T-helper 2 cell treated with Interferon-gamma antibody and Interleukin-4, amounts not matched to agents 5 μg/mL and 100 μg/mL, for 36 hours (primary cell): Measurements from ENCODE around the gene CA12.
"Not testable (repeated sequence)": the region's sequence is repeated elsewhere in the genome, so short reads cannot be mapped to it uniquely, and the experiment has no call there.

ENCODE experiments used
- DNase-seq: peaks from one replicate; pipeline ENCODE4 v3.0.0; 2021; ENCODE audit warnings: low spot score
- H3K27ac Mint-ChIP-seq: one replicate; pipeline ENCODE4 v1.8.0; 2021; ENCODE audit warnings: mild to moderate bottlenecking, mixed read lengths
- H3K27me3 Mint-ChIP-seq: one replicate; pipeline ENCODE4 v1.8.0; 2021; ENCODE audit warnings: low read depth, mixed read lengths
- H3K36me3 Mint-ChIP-seq: one replicate; pipeline ENCODE4 v1.8.0; 2021; ENCODE audit warnings: low read depth, mixed read lengths
- H3K4me1 Mint-ChIP-seq: one replicate; pipeline ENCODE4 v1.8.0; 2021; ENCODE audit warnings: low read depth, mixed read lengths
- H3K4me3 Mint-ChIP-seq: one replicate; pipeline ENCODE4 v1.8.0; 2022; ENCODE audit warnings: mild to moderate bottlenecking, moderate library complexity, mixed read lengths
- H3K9me3 Mint-ChIP-seq: one replicate; pipeline ENCODE4 v1.8.0; 2021; ENCODE audit warnings: mixed read lengths

CA12 gene

DNA sequence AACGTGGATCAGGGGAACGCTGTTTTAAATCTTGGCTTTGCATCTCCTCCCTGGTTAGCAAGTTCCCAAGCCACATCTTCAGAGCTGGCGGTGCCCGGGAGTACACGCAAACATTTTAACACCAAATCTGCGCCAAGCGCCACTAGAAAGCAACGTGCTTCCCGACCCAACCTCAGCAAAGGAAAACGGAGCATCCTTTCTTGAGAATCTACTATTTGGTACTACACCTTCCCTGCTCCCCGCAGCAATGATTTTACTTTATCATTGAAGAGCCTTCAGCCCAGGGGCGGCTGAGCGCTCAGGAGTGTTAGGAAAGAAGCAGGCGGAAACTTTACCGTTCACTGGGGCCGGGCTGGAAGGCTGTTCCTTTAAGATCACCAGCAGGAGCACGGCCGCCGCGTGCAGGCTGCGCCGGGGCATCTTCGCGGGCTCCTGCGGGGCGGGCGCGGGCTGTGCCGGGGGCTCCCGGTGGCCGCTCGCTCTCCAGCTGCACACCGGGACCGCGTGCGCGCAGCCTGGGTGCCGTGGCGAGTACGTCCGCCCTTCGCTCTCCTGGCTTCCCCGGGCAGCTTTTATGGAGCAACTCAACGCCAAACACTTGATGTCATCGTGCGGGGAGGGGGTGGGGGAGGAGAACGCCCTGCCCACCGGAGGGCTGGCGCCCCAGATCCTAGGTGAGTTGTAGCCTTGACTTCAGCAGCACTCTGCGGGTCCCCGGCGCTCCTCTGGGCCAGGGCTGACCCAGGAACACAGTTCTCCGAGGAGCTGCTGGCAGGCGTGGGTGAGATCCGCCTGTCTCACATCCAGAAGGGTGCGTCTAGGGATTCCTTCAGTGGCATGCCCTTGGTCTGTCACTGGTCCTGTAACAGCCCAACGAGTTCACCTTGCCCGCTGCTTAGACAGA lies at the start of gene CA12:
TSS of gene CA12 (minus strand) at position 546 of the 904 bp plus-strand sequence. CDS start at position 420, 126 bp downstream.
- H3K36me3 Mint-ChIP-seq: no peaks in the 10 kb centered on the region
- DNase-seq: no peak
- peaks cover 17% of the 10 kb centered on the region for H3K4me1 Mint-ChIP-seq
- H3K27me3 Mint-ChIP-seq: peaks cover 47% of the 10 kb centered on the region
- H3K9me3 Mint-ChIP-seq: peaks cover 10% of the 10 kb centered on the region
- peak within 1 kb of the TSS; percentile 72 for H3K4me3 Mint-ChIP-seq
- peak within 1 kb of the TSS; percentile 2 for H3K27ac Mint-ChIP-seq

DNA sequence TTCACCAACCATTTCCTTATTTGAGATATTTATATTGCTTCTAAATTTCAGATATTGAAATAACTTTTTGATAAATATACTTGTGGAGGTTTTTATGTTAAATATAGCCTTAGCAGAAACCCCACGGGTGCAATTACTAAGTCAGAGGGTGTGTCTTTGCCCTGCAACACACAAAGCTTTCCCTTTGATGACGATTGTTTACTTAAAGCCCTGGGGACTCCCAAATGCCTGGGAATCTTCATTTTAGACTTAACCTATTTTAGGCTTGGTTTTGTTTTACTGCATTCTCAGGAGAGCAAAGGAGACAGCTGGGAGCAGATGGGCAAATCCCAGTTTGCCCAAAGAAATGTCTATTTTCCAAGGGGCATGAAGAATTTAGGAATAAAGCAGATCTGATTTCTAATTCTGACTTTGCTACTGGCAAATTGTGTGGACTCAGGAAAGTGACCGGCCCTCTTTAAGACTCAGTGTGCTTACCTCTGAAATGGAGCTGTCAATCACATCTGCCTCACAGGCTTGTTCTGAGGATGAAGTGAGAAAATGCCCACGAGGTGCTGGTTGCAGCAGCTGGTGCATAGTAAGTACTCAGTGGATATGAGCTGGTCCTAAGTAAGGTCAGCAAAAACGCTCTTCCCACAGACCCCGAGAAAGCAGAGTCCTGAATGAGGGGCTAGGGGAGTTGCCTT lies 49.3 kb upstream of the CA12 start:
- H3K9me3 Mint-ChIP-seq: peaks cover 3% of the 10 kb centered on the region
- no peak overlapping the region for H3K4me3 Mint-ChIP-seq
- no peaks in the 10 kb centered on the region for H3K36me3 Mint-ChIP-seq
- DNase-seq: no peak
- H3K27me3 Mint-ChIP-seq: no peaks in the 10 kb centered on the region
- no peak overlapping the region for H3K27ac Mint-ChIP-seq
- peaks cover 2% of the 10 kb centered on the region for H3K4me1 Mint-ChIP-seq

DNA sequence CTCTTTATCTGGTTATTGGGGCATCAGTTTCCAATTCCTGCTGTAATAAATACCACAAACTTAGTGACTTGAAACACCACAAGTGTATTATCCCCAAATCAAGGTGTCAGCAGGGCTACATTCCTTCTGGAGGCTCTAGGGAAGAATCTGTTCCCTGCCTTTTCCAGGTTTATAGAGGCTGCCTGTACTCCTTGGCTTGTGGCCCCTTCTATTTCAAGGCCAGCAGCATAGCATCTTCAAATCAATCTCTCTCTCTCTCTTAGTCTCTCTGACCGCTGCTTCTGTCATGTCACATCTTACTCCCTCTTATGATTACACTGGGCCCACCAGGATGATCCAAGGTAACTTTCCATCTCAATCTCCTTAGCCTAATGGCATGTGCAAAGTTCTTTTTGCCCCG lies 44.9 kb upstream of the CA12 start:
- Mint-ChIP-seq H3K4me1 (no peaks in the 10 kb centered on the region), H3K4me3 (no peak overlapping the region), H3K27ac (no peak overlapping the region), H3K27me3 (no peaks in the 10 kb centered on the region), H3K9me3 (peaks cover 3% of the 10 kb centered on the region), H3K36me3 (no peaks in the 10 kb centered on the region)
- no peak for DNase-seq

DNA sequence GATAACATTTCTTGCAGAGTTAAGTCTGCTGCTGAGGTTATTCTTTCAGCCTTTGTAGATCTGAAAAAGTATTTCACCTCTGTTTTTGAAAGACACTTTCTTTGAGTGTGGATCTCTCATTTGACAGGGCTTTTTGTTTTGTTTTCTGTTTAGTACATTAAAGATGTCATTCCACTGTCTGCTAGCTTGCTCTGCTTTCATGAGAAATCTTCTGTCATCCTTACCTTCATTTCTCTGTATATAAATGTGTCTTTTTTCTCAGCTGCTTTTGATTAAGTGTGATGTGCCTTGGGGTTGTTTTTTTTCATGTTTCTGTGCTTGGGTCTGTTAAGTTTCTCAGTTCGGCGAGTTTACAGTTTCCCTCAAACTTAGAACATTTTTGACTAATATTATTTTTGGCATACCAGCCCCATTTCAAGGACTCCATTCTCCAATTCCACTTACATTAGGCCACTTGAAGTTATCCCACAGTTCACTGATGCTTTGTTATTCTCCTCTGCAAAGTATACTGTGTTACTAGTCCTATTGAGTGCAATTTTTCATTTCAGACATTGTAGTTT lies 43.9 kb upstream of the CA12 start:
- no peaks in the 10 kb centered on the region for H3K36me3 Mint-ChIP-seq
- no peaks in the 10 kb centered on the region for H3K4me1 Mint-ChIP-seq
- no peak for DNase-seq
- no peak overlapping the region for H3K4me3 Mint-ChIP-seq
- H3K9me3 Mint-ChIP-seq: peaks cover 3% of the 10 kb centered on the region
- H3K27ac Mint-ChIP-seq: no peak overlapping the region
- no peaks in the 10 kb centered on the region for H3K27me3 Mint-ChIP-seq

- Mint-ChIP-seq H3K27ac (no peak overlapping the region), H3K4me3 (no peak overlapping the region), H3K4me1 (no peaks in the 10 kb centered on the region), H3K27me3 (no peaks in the 10 kb centered on the region), H3K9me3 (peaks cover 3% of the 10 kb centered on the region), H3K36me3 (no peaks in the 10 kb centered on the region)
- DNase-seq: no peak
Observed at GRCh38 chr15:63422891-63423590, 41.4 kb upstream of the CA12 start.

- no peaks in the 10 kb centered on the region for H3K27me3 Mint-ChIP-seq
- H3K27ac Mint-ChIP-seq: no peak overlapping the region
- H3K9me3 Mint-ChIP-seq: no peaks in the 10 kb centered on the region
- no peak overlapping the region for H3K4me3 Mint-ChIP-seq
- no peaks in the 10 kb centered on the region for H3K36me3 Mint-ChIP-seq
- H3K4me1 Mint-ChIP-seq: no peaks in the 10 kb centered on the region
- DNase-seq: no peak
Observed at GRCh38 chr15:63421433-63421832, 39.8 kb upstream of the CA12 start.

GRCh38 chr15:63420333-63420747 lies 38.7 kb upstream of the CA12 start:
- DNase-seq: no peak
- H3K4me3 Mint-ChIP-seq: no peak overlapping the region
- H3K27ac Mint-ChIP-seq: no peak overlapping the region
- H3K9me3 Mint-ChIP-seq: no peaks in the 10 kb centered on the region
- no peaks in the 10 kb centered on the region for H3K36me3 Mint-ChIP-seq
- no peaks in the 10 kb centered on the region for H3K27me3 Mint-ChIP-seq
- no peaks in the 10 kb centered on the region for H3K4me1 Mint-ChIP-seq

GRCh38 chr15:63418811-63419210 lies 37.2 kb upstream of the CA12 start:
- Mint-ChIP-seq H3K27ac (no peak overlapping the region), H3K4me1 (no peaks in the 10 kb centered on the region), H3K27me3 (no peaks in the 10 kb centered on the region), H3K36me3 (no peaks in the 10 kb centered on the region), H3K9me3 (no peaks in the 10 kb centered on the region), H3K4me3 (no peak overlapping the region)
- DNase-seq: no peak

- no peak overlapping the region for H3K4me3 Mint-ChIP-seq
- no peak for DNase-seq
- H3K36me3 Mint-ChIP-seq: no peaks in the 10 kb centered on the region
- H3K4me1 Mint-ChIP-seq: no peaks in the 10 kb centered on the region
- no peaks in the 10 kb centered on the region for H3K27me3 Mint-ChIP-seq
- no peak overlapping the region for H3K27ac Mint-ChIP-seq
- no peaks in the 10 kb centered on the region for H3K9me3 Mint-ChIP-seq
Observed at GRCh38 chr15:63417721-63418120, 36.1 kb upstream of the CA12 start.

DNA sequence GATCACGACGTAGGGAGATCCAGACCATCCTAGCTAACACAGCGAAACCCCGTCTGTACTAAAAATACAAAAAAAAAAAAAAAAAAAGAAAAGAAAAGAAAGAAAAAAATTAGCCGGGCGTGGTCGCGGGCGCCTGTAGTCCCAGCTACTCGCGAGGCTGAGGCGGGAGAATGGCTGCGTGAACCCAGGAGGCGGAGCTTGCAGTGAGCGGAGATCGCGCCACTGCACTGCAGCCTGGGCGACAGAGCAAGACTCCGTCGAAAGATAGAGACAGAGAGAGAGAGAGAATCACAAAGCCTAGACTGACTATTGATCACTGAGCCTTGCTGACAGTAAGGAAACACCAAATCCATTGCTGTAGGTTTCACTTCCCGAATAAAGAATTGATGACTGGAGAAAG lies 35.6 kb upstream of the CA12 start:
- not testable (repeated sequence) for H3K4me1 Mint-ChIP-seq, H3K27ac Mint-ChIP-seq, DNase-seq, H3K36me3 Mint-ChIP-seq, H3K27me3 Mint-ChIP-seq, H3K4me3 Mint-ChIP-seq, H3K9me3 Mint-ChIP-seq

- Mint-ChIP-seq H3K36me3 (no peaks in the 10 kb centered on the region), H3K9me3 (no peaks in the 10 kb centered on the region), H3K4me3 (no peak overlapping the region), H3K27me3 (no peaks in the 10 kb centered on the region), H3K4me1 (no peaks in the 10 kb centered on the region), H3K27ac (no peak overlapping the region)
- no peak for DNase-seq
Observed at GRCh38 chr15:63414474-63415120, 33.0 kb upstream of the CA12 start.

- no peaks in the 10 kb centered on the region for H3K4me1 Mint-ChIP-seq
- H3K27me3 Mint-ChIP-seq: no peaks in the 10 kb centered on the region
- no peaks in the 10 kb centered on the region for H3K9me3 Mint-ChIP-seq
- H3K36me3 Mint-ChIP-seq: no peaks in the 10 kb centered on the region
- no peak overlapping the region for H3K4me3 Mint-ChIP-seq
- H3K27ac Mint-ChIP-seq: no peak overlapping the region
- no peak for DNase-seq
Observed at GRCh38 chr15:63412551-63412950, 30.9 kb upstream of the CA12 start.

DNA sequence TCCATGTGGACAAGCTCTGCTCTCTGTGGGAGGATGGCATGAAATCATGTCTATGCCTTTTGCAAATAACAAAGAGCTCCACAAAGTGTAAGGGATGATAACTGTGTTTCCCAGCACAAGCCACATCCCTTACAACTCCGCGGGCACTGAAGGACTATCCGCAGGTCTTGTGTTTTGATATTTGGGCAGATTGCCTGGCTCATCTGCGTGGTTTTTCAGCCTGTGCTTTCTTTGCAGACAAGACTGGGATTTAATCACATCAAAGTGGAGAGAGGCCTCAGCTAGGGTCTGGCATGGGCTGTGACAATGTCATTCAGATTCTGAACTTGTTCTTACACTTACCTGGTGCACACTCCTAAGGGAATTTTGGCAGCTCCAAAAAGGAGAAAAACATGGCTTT lies 30.2 kb upstream of the CA12 start:
- no peak for DNase-seq
- Mint-ChIP-seq H3K27ac (no peak overlapping the region), H3K36me3 (no peaks in the 10 kb centered on the region), H3K9me3 (no peaks in the 10 kb centered on the region), H3K4me3 (no peak overlapping the region), H3K27me3 (no peaks in the 10 kb centered on the region), H3K4me1 (no peaks in the 10 kb centered on the region)
